AG04450 (cell line): ENCODE measurements around the gene TOPAZ1. TPM values are rescaled to one million over a fixed set of nuclear protein-coding genes. Genes with fewer than 3 reads are reported as not detected.

Experiments
- CTCF ChIA-PET: fragments of 300-600, 350-600 bp; formaldehyde crosslinking; extraction: SDS; loops from one replicate; lab custom pipeline; 2022; ENCODE audit warnings: antibody characterized with exemption, inconsistent platforms; lab: Charles Lee
- POLR2A ChIA-PET: fragments of 350-600 bp; formaldehyde crosslinking; extraction: SDS; loops from one replicate; lab custom pipeline; 2021; ENCODE audit warnings: antibody characterized with exemption, inconsistent platforms; lab: Yijun Ruan, JAX
- DNase-seq: peaks from one replicate; pipeline ENCODE4 v3.0.0-alpha.2; 2011; ENCODE audit warnings: low read depth, low spot score
- H3K27ac ChIP-seq: one replicate; pipeline ENCODE4 v1.5.1; 2012; ENCODE audit warnings: low read depth, low read length, control low read depth
- H3K27me3 ChIP-seq: one replicate; pipeline ENCODE4 v1.6.0; 2012; ENCODE audit warnings: low read length; ENCODE audit not compliant: control insufficient read depth, insufficient read depth
- H3K4me3 ChIP-seq: 2 replicates; pipeline ENCODE4 v1.5.1; 2011; ENCODE audit warnings: mild to moderate bottlenecking, low read depth, low read length, control low read depth
- H3K9me3 ChIP-seq: 2 replicates; pipeline ENCODE4 v1.5.1; 2012; ENCODE audit warnings: low read length; ENCODE audit not compliant: control insufficient read depth, insufficient read depth
- CTCF ChIP-seq: IDR thresholded peaks from 2 replicates; pipeline ENCODE4 v1.5.1; 2011; ENCODE audit warnings: low read depth, low read length, control low read depth, inconsistent platforms
- polyA plus RNA-seq: library from polyadenylated mRNA; depleted of rRNA; stranded (reverse); fragments of >200 nt; gene quantifications from 2 replicates; pipeline ENCODE4 v1.2.3, GENCODE V29; 2011

The TOPAZ1 gene
- polyA plus RNA-seq, 1 experiment = not detected

- Histone ChIP-seq H3K4me3 (no peak overlapping the region), H3K27me3 (no peaks in the 10 kb centered on the region), H3K9me3 (no peaks in the 10 kb centered on the region), H3K27ac (no peak overlapping the region)
- DNase-seq = no peak
- no peak for TF ChIP-seq CTCF
- ChIA-PET CTCF (interaction anchor here (1.3 kb wide), 1 partner anchor 12 kb away, joined by 4 read pairs; no protein-coding TSS in a partner anchor), POLR2A (no interaction called here)
Observed at GRCh38 chr3:44224131-44224530, 17.6 kb upstream of the TOPAZ1 start.

DNA sequence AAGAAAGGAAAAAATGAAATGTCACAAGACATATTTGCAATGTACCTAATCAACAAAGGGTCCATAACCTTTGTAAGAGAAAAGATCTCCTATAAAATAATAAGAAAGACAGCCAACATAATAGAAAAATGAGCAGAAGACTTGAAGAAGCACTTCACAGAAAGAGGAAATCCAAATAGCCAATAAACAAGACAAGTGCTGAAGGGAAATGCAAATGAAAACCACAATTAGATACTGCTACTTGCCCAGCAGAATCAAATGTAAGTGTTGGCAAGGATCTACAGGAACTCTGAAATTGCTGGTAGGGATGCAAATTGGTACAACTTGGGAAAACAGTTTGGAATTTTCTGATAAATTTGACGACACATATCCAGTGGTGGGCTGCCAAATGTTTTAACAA, 15.1 kb upstream of the TOPAZ1 start:
- Histone ChIP-seq H3K27me3 (no peaks in the 10 kb centered on the region), H3K9me3 (no peaks in the 10 kb centered on the region), H3K27ac (no peak overlapping the region), H3K4me3 (no peak overlapping the region)
- no peak for TF ChIP-seq CTCF
- no peak for DNase-seq
- ChIA-PET CTCF (interaction anchor here (2.3 kb wide), 1 partner anchor 10 kb away, joined by 5 read pairs; no protein-coding TSS in a partner anchor), POLR2A (no interaction called here)

DNA sequence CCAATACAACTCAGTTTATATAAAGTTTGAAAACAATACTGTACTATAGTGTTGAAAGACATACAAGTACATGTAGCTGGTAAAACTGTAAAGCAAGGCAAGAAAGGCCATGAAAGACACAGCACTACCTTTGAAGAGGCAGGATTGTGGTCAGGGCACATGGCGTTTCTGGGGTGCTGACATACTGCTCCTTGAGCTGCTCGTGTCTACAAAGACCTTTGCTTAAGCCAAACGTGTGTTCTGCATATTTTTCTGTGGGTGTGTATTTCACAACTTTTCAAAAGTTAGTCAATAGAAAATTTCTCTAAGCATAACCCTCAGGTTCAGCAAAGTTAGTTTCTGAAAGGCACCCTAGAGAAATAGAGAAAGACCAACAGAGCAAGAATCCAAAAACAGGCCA, 14.1 kb upstream of the TOPAZ1 start:
- Histone ChIP-seq H3K4me3 (no peak overlapping the region), H3K27me3 (no peaks in the 10 kb centered on the region), H3K27ac (no peak overlapping the region), H3K9me3 (no peaks in the 10 kb centered on the region)
- no peak for TF ChIP-seq CTCF
- POLR2A ChIA-PET = no interaction called here
- DNase-seq = no peak
- CTCF ChIA-PET = interaction anchor here (2.3 kb wide), 1 partner anchor 9 kb away, joined by 5 read pairs; no protein-coding TSS in a partner anchor

DNA sequence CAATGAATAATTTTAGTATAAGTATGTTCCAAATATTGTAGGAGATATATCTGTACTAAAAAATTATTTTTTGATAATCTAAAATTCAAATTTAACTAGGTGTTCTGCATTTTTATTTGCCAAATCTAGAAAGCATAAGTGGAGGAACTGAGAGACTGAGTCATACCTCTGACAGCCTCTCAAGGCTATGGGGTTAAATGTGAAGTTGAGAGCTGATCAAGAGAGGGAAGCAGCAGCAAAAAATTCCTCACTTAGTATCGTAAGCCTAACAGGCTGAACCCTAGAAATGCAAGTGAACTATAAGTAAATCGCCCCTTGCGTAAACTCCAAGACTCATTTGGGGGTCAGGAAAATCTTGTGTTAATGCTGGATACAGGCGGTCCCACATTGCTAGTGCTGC, 12.8 kb upstream of the TOPAZ1 start:
- no peak for TF ChIP-seq CTCF
- Histone ChIP-seq H3K27me3 (no peaks in the 10 kb centered on the region), H3K27ac (no peak overlapping the region), H3K4me3 (no peak overlapping the region), H3K9me3 (no peaks in the 10 kb centered on the region)
- ChIA-PET POLR2A (no interaction called here), CTCF (no interaction called here)
- no peak for DNase-seq

- Histone ChIP-seq H3K27ac (no peak overlapping the region), H3K27me3 (no peaks in the 10 kb centered on the region), H3K9me3 (no peaks in the 10 kb centered on the region), H3K4me3 (no peak overlapping the region)
- CTCF ChIA-PET = interaction anchor here (0.6 kb wide), 2 partner anchors 12 to 900 kb away, joined by 3 to 4 read pairs; no protein-coding TSS in a partner anchor
- no peak for DNase-seq
- TF ChIP-seq CTCF = no peak
- POLR2A ChIA-PET = no interaction called here
Observed at GRCh38 chr3:44232407-44232806, 9.3 kb upstream of the TOPAZ1 start.
